GM19239 (cell line): ENCODE results near the gene TRAPPC8.
A peak's percentile ranks its signal among the peaks of the same experiment; 100 is the strongest.
"Not testable (repeated sequence)": the region's sequence is repeated elsewhere in the genome, so short reads cannot be mapped to it uniquely, and the experiment has no call there.

Experiments
- DNase-seq: peaks from one replicate; pipeline ENCODE4 v3.0.0; 2011; ENCODE audit warnings: low spot score; ENCODE audit not compliant: insufficient read length
- FAIRE-seq: peaks from 2 replicates; lab custom pipeline; 2011; peaks lifted over from hg19 to GRCh38; lab: Jason Lieb, UNC

TRAPPC8 gene

DNA sequence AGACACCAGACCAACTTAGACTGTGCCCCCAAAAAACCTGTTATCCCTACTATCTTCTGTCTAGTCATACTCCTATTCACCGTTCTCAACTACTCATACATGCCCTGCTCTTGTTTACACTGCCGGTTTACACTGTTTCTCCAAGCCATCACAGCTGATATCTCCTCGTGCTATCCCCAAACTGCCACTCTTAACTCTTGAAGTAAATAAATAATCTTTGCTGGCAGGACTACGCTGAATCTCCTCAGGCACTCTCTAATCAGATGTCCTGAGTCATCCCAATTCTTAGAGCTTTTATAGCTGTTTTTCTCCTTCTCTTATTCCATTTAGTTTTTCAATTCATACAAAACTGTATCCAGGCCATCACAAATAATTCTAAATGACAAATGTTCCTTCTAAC, 133.9 kb downstream of the TRAPPC8 start:
- FAIRE-seq, DNase-seq: not testable (repeated sequence)

- no peak for FAIRE-seq
- no peak for DNase-seq
Measured at GRCh38 chr18:31801078-31801477, 141.8 kb downstream of the TRAPPC8 start.

GRCh38 chr18:31799257-31799656, 143.7 kb downstream of the TRAPPC8 start:
- FAIRE-seq, DNase-seq: not testable (repeated sequence)

DNA sequence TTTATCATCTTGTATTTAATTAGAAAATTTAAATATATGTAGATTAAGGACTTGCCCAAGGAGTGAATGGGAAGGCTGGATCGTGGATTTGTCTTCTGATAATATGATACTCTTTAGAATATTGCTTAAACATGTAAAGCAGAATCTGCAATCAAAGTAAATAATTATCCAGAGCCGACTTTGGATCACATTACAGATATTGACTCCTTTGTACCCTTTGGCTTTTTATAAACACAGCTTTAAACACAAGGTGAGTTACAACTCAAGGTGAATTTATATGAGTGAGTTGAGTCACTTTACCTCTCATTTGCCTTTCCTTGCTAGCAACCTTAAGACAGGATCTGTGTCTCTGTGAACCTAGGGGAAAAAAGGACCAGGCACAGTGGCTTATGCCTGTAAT, 144.5 kb downstream of the TRAPPC8 start:
- no peak for DNase-seq
- no peak for FAIRE-seq

DNA sequence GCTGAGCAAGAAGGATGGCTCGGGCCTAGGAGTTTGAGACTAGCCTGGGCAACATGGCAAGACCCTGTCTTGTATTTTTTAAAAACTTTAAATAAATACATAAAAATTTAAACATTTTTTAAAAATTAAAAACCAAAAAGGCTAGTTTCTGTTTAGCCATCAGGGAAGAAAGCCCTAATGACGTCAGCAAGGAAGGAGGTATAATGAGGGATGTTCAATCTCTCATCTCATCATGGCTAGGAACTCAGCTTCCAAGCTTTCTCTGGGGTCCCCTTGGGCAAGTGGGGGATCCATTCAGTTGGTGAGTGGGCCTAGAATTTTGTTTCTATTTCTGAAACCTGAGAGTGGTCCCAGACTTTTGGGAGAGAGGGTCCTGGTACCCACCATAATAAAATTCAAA, 147.2 kb downstream of the TRAPPC8 start:
- no peak for FAIRE-seq
- no peak for DNase-seq

- DNase-seq: no peak
- FAIRE-seq: no peak
Measured at GRCh38 chr18:31793531-31793930, 149.4 kb downstream of the TRAPPC8 start.

- no peak for FAIRE-seq
Measured at GRCh38 chr18:31792580-31792911, 150.4 kb downstream of the TRAPPC8 start.

GRCh38 chr18:31791817-31792579, 150.9 kb downstream of the TRAPPC8 start:
- peak; percentile 39 for DNase-seq
- FAIRE-seq: no peak

More at GRCh38 chr18:31792580-31792911, 150.4 kb downstream of the TRAPPC8 start:
- DNase-seq: no peak

GRCh38 chr18:31789409-31789808, 153.5 kb downstream of the TRAPPC8 start:
- DNase-seq (no peak), FAIRE-seq (no peak)

- FAIRE-seq (no peak), DNase-seq (no peak)
Measured at GRCh38 chr18:31783059-31783458, 159.9 kb downstream of the TRAPPC8 start.
